Activated T-cell treated with anti-CD3 and anti-CD28 coated beads, Interleukin-2, amount 50 U/mL, for 24 hours (primary cell): ENCODE measurements around the gene UPK1A.
"Not testable (repeated sequence)": the region's sequence is repeated elsewhere in the genome, so short reads cannot be mapped to it uniquely, and the experiment has no call there.

Source experiments
- DNase-seq: peaks from one replicate; pipeline ENCODE4 v3.0.0-alpha.2; 2020
- H3K27ac Mint-ChIP-seq: 2 replicates; pipeline ENCODE4 v1.8.0; 2020; ENCODE audit warnings: mild to moderate bottlenecking, mixed read lengths
- H3K27me3 Mint-ChIP-seq: 2 replicates; pipeline ENCODE4 v1.8.0; 2020; ENCODE audit warnings: mixed read lengths
- H3K36me3 Mint-ChIP-seq: 2 replicates; pipeline ENCODE4 v1.8.0; 2020; ENCODE audit warnings: low read depth, mixed read lengths
- H3K4me1 Mint-ChIP-seq: 2 replicates; pipeline ENCODE4 v1.8.0; 2020; ENCODE audit warnings: low read depth, mixed read lengths
- H3K4me3 Mint-ChIP-seq: 2 replicates; pipeline ENCODE4 v1.8.0; 2020; ENCODE audit warnings: mild to moderate bottlenecking, moderate library complexity, mixed read lengths
- H3K9me3 Mint-ChIP-seq: 2 replicates; pipeline ENCODE4 v1.8.0; 2020; ENCODE audit warnings: mixed read lengths

Gene UPK1A

GRCh38 chr19:35656700-35657099, 9.6 kb upstream of the UPK1A start:
- Mint-ChIP-seq H3K4me3 (no peak overlapping the region), H3K27ac (no peak overlapping the region), H3K27me3 (no peaks in the 10 kb centered on the region), H3K9me3 (no peaks in the 10 kb centered on the region), H3K4me1 (peaks cover 13% of the 10 kb centered on the region), H3K36me3 (peaks cover 84% of the 10 kb centered on the region)
- no peak for DNase-seq

GRCh38 chr19:35657904-35658700, 8.2 kb upstream of the UPK1A start:
- Mint-ChIP-seq H3K27ac (no peak overlapping the region), H3K4me1 (peaks cover 11% of the 10 kb centered on the region), H3K4me3 (no peak overlapping the region), H3K36me3 (peaks cover 90% of the 10 kb centered on the region), H3K27me3 (no peaks in the 10 kb centered on the region), H3K9me3 (no peaks in the 10 kb centered on the region)
- no peak for DNase-seq

GRCh38 chr19:35661995-35662340, 4.3 kb upstream of the UPK1A start:
- Mint-ChIP-seq H3K4me3 (no peak overlapping the region), H3K27ac (no peak overlapping the region), H3K4me1 (peaks cover 1% of the 10 kb centered on the region), H3K9me3 (no peaks in the 10 kb centered on the region), H3K27me3 (no peaks in the 10 kb centered on the region), H3K36me3 (peaks cover 82% of the 10 kb centered on the region)
- no peak for DNase-seq

- Mint-ChIP-seq H3K27me3 (peaks cover under 1% of the 10 kb centered on the region), H3K4me1 (peaks cover 5% of the 10 kb centered on the region), H3K9me3 (no peaks in the 10 kb centered on the region), H3K27ac (peak overlapping the region; percentile 33), H3K36me3 (peaks cover 63% of the 10 kb centered on the region), H3K4me3 (no peak overlapping the region)
- DNase-seq: no peak
These were observed 2.3 kb upstream of the UPK1A start for GRCh38 chr19:35663981-35664380.

- DNase-seq: no peak
- no peaks in the 10 kb centered on the region for H3K9me3 Mint-ChIP-seq
- H3K4me3 Mint-ChIP-seq: no peak overlapping the region
- no peak overlapping the region for H3K27ac Mint-ChIP-seq
- peaks cover 8% of the 10 kb centered on the region for H3K4me1 Mint-ChIP-seq
- H3K36me3 Mint-ChIP-seq: peaks cover 54% of the 10 kb centered on the region
- peaks cover 10% of the 10 kb centered on the region for H3K27me3 Mint-ChIP-seq
These were observed 1.2 kb upstream of the UPK1A start for GRCh38 chr19:35665157-35665556.

GRCh38 chr19:35665604-35666003, 713 bp upstream of the UPK1A start:
- Mint-ChIP-seq H3K27ac (no peak overlapping the region), H3K27me3 (peaks cover 11% of the 10 kb centered on the region), H3K4me3 (no peak overlapping the region), H3K4me1 (peaks cover 8% of the 10 kb centered on the region), H3K36me3 (peaks cover 50% of the 10 kb centered on the region), H3K9me3 (no peaks in the 10 kb centered on the region)
- no peak for DNase-seq

GRCh38 chr19:35669566-35669965, 3.2 kb downstream of the UPK1A start:
- H3K4me1 Mint-ChIP-seq: peaks cover 15% of the 10 kb centered on the region
- DNase-seq: no peak
- H3K27me3 Mint-ChIP-seq: peaks cover 37% of the 10 kb centered on the region
- no peak overlapping the region for H3K4me3 Mint-ChIP-seq
- no peaks in the 10 kb centered on the region for H3K9me3 Mint-ChIP-seq
- H3K36me3 Mint-ChIP-seq: peaks cover 13% of the 10 kb centered on the region
- H3K27ac Mint-ChIP-seq: no peak overlapping the region

- Mint-ChIP-seq H3K36me3 (peaks cover 9% of the 10 kb centered on the region), H3K27ac (no peak overlapping the region), H3K27me3 (peaks cover 37% of the 10 kb centered on the region), H3K4me1 (peaks cover 15% of the 10 kb centered on the region), H3K4me3 (no peak overlapping the region), H3K9me3 (no peaks in the 10 kb centered on the region)
- DNase-seq: no peak
These were observed 3.7 kb downstream of the UPK1A start for GRCh38 chr19:35669974-35670373.

GRCh38 chr19:35670686-35671085, 4.4 kb downstream of the UPK1A start:
- no peak overlapping the region for H3K27ac Mint-ChIP-seq
- H3K4me3 Mint-ChIP-seq: no peak overlapping the region
- peaks cover 3% of the 10 kb centered on the region for H3K36me3 Mint-ChIP-seq
- H3K27me3 Mint-ChIP-seq: peaks cover 37% of the 10 kb centered on the region
- no peaks in the 10 kb centered on the region for H3K9me3 Mint-ChIP-seq
- no peak for DNase-seq
- H3K4me1 Mint-ChIP-seq: peaks cover 15% of the 10 kb centered on the region

- Mint-ChIP-seq H3K27ac (no peak overlapping the region), H3K27me3 (peaks cover 37% of the 10 kb centered on the region), H3K4me1 (peaks cover 15% of the 10 kb centered on the region), H3K36me3 (no peaks in the 10 kb centered on the region), H3K4me3 (no peak overlapping the region), H3K9me3 (no peaks in the 10 kb centered on the region)
- DNase-seq: no peak
These were observed 5.5 kb downstream of the UPK1A start for GRCh38 chr19:35671818-35672217.

GRCh38 chr19:35673121-35673804, 6.9 kb downstream of the UPK1A start:
- Mint-ChIP-seq H3K9me3 (no peaks in the 10 kb centered on the region), H3K36me3 (no peaks in the 10 kb centered on the region), H3K4me1 (peaks cover 15% of the 10 kb centered on the region), H3K27ac (no peak overlapping the region), H3K27me3 (peaks cover 37% of the 10 kb centered on the region), H3K4me3 (peak overlapping the region; percentile 62)
- peak; percentile 66 for DNase-seq

GRCh38 chr19:35675589-35676140, 9.3 kb downstream of the UPK1A start:
- H3K9me3 Mint-ChIP-seq: no peaks in the 10 kb centered on the region

GRCh38 chr19:35689836-35690235, 23.5 kb downstream of the UPK1A start:
- Mint-ChIP-seq H3K4me1 (peaks cover 8% of the 10 kb centered on the region), H3K27ac (no peak overlapping the region), H3K27me3 (peaks cover 4% of the 10 kb centered on the region), H3K36me3 (no peaks in the 10 kb centered on the region), H3K9me3 (no peaks in the 10 kb centered on the region), H3K4me3 (no peak overlapping the region)
- no peak for DNase-seq

More at GRCh38 chr19:35675589-35676140, 9.3 kb downstream of the UPK1A start:
- H3K27ac Mint-ChIP-seq: no peak overlapping the region
- no peak overlapping the region for H3K4me3 Mint-ChIP-seq
- H3K27me3 Mint-ChIP-seq: peaks cover 26% of the 10 kb centered on the region
- no peak for DNase-seq
- H3K4me1 Mint-ChIP-seq: peaks cover 8% of the 10 kb centered on the region
- no peaks in the 10 kb centered on the region for H3K36me3 Mint-ChIP-seq

- not testable (repeated sequence) for H3K27ac Mint-ChIP-seq, DNase-seq, H3K9me3 Mint-ChIP-seq, H3K4me1 Mint-ChIP-seq, H3K27me3 Mint-ChIP-seq, H3K36me3 Mint-ChIP-seq, H3K4me3 Mint-ChIP-seq
These were observed 24.8 kb downstream of the UPK1A start for GRCh38 chr19:35691106-35691505.

- Mint-ChIP-seq H3K36me3 (no peaks in the 10 kb centered on the region), H3K27me3 (peaks cover 4% of the 10 kb centered on the region), H3K27ac (no peak overlapping the region), H3K4me1 (peaks cover 17% of the 10 kb centered on the region), H3K9me3 (no peaks in the 10 kb centered on the region), H3K4me3 (no peak overlapping the region)
- no peak for DNase-seq
These were observed 25.7 kb downstream of the UPK1A start for GRCh38 chr19:35692010-35692409.
